CD1c-positive myeloid dendritic cell (primary cell): ENCODE data around the gene PIAS3.
A peak's percentile ranks its signal among the peaks of the same experiment; 100 is the strongest.
"Not testable (repeated sequence)": the region's sequence is repeated elsewhere in the genome, so short reads cannot be mapped to it uniquely, and the experiment has no call there.

Experiments used
- DNase-seq: peaks from one replicate; pipeline ENCODE4 v3.0.0-alpha.2; 2016; ENCODE audit errors: extremely low spot score

Gene PIAS3

DNA sequence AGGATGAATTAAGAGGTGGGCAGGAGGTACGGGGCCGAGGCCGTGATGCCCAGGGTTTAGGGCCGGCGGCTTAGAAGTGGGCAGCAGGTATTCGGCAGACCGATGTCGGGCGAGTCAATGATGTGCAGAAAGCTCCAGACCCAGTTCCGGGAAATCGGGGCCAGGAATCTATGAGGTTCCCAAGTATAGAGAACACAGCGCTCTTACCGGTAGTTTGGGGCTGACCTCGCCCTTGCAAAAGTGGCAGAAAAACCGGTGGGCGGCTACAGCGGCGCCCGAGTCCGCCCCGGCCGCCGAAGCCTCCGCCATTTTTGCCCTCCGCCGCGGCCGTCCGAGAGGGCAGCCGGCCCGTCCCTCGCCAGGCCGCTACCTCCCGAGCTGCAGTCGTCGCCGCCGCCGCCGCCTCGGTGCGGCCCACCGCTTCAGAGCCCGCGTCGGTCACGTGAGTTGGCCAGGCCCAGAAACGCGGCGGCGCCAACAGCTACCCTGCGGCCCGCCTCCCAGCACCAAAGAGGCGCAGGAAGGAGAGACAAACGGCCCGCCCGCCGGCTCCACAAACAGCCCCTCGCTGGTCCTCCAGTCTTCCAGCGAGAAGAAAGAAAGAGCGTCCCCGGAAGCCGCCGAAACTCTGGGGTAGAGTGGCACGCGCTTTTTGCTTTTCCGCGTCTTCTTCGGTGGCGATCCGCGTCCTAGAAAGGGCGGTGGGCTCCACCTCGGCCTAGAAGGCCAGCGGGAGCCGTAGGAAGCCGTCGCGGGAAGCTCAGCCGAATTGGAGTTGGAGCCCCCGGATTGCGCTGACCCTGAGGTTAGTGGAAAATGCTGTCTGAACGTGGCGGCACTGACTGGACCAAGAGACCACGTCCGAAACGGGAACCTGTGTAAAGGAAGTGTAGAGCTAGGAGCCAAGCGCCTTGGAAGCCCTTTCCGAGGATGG is 35.0 kb downstream of the PIAS3 start, which contains the start of the genes POLR3C and RNF115:
TSS of gene POLR3C (plus strand) at position 636 of the 934 bp plus-strand sequence. CDS start 1,577 bp downstream, outside the sequence.
TSS of gene RNF115 (minus strand) at position 531 of the 934 bp plus-strand sequence. CDS start at position 309, 222 bp downstream.
- peak; percentile 86 for DNase-seq

DNA sequence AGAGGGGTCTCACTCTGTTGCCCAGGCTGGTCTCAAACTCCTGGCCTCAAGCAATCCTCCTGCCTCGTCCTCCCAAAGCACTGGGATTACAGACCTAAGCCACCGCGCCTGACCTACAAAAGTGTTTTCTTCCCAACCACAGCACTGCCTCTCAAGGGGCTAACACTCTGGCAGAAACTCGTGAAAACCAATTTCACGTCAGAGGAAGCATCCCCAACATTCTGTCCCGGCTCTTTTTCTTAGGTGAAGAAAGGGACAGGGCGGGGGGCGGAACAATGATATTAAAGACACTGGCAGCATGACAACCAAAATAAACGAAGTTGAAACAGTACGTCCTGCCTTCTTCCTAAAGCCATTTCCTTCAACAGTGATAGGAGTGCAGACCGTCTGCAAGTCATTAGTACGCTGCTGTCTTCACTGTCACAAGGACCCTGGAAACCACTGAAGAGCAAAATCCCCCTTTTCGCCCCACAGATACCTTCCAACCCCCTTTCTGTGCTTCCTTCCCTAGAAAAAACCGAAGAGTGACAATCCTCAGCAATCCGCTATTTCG is 36.0 kb downstream of the PIAS3 start:
- not testable (repeated sequence) for DNase-seq

DNA sequence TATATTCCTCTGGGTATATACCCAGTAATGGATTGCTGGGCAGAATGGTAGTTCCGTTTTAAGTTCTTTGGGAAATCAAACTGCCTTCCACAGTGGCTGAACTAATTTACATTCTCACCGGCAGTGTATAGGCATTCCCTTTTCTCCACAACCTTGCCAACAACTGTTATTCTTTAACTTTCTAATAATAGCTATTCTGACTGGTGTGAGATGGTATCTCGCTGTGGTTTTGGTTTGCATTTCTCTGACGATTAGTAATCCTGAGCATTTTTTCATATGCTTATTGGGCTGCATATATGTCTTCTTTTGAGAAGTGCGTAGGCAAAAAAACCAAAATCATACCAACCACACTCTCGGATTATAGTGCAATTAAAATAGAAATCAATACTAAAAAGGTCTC is 40.8 kb downstream of the PIAS3 start:
- not testable (repeated sequence) for DNase-seq

DNA sequence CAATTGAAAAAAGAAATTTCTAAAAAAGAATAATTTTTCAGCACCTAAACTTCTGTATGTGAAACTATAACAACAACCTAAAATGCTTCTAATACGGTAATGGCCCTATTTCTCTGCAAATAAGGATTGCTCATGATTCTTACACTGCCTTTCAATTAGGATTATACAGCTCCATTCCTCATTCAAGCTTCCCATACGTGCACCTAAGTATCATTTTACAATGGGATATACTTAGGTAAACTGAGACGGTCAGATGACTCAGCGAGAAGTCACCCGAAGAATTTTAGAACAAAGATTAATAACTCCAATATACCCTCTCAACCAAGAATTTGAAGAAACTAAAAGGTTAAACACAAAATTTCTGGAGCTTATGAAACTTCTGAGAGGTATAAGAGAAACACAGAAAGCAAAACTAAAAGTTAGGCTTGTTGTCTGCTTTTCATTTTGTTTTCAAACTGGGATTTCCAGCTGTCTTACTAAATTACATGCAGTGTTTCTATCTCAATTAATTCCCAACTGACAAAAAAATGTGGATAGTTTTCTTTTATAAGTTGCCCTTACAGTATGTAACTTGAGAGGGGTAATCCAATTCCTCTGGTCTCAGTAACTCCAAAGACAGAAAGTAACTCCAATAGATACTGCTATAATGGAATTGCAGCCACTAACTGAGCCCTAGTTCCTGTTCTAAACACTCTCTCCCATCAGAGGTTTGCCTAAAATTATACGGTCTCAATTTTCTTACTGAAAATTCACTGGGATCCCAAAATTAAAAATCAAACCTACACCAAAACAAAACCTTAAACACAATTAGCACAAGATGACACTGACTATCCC is 45.7 kb downstream of the PIAS3 start:
- not testable (repeated sequence) for DNase-seq

DNA sequence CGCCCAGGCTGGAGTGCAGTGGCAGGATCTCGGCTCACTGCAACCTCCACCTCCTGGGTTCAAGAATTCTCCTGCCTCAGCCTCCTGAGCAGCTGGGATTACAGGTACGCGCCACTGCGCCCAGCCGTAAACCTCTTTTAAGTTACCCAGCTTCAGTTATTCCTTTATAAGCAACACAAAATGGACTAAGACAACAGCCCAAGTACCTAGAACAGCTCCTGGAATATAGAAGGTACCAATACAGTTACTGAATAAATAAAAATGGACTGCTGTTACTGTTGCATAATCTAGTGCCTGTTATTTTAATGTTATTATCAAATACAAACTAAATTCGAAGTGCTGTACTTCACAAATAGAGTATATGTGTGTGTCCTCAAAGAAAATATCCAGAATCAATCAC is 52.0 kb downstream of the PIAS3 start:
- no peak for DNase-seq

DNA sequence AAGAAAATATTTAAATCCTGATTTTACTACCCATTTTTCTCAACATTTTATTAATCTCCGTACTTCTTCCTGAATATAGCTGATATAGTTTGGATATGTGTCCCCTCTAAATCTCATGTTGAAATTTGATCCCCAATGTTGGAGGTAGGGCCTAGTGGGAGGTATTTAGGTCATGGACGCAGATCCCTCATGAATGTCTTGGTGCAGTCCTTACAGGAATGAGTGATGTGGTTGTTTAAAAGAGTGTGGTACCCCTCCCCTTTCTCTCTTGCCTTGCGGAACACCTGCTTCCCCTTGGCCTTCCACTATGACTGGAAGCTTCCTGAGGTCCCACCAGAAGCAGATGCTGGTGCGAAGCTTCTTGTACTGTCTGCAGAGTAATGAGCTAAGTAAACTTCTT is 52.5 kb downstream of the PIAS3 start:
- no peak for DNase-seq

DNA sequence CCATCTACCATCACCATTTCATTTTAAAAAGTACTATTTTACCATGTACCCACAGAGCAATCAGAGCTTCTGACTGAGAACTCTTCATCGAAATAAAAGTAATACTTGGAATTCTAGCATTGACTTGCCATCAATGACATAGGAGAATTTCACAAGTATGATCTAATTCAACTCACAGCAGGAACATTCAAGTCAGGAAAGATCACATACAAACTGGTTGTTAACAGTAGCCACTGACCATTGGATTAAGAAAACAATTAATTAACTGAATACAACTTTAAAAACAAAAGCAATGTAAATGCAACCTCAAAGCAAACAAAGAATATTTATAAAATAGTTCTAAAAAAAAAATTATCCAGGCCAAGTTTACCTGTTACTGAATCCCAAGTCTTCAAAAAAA is 53.8 kb downstream of the PIAS3 start:
- DNase-seq = no peak

DNA sequence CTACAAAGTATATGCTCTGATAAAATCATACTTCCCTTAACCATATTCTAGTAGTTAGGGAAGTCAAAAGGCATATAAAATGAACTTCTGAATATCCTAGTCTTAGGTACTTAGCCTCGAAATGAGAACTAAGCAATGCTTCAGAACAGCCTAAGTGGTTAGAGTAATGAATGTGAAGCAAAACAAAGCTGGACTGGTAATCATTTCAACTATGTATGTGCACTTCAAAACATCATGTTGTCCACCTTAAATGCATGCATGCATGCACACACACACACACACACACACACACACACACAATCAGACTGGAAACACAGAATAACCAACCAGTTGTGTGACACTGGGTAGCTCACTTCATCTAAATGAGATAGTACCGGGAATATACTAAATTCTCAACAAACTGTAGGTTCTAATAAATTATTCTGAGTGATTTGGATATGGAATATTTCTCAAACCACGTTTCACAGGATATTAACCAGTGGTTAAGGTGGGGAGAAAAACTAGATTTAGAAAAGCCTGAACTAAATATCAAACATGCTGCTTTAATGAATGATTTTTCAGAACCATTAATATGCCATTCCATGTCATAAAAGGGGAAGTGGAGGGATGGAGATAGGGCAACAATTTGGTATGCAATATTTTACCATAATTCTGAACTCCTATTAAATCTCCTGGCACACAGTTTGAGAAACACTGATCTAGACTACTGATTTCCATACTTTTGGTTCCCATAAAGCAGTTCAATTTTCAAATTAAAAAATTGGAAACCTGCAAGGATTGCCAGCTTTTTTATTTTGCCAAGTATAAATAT is 54.4 kb downstream of the PIAS3 start:
- DNase-seq = peak; percentile 5

DNA sequence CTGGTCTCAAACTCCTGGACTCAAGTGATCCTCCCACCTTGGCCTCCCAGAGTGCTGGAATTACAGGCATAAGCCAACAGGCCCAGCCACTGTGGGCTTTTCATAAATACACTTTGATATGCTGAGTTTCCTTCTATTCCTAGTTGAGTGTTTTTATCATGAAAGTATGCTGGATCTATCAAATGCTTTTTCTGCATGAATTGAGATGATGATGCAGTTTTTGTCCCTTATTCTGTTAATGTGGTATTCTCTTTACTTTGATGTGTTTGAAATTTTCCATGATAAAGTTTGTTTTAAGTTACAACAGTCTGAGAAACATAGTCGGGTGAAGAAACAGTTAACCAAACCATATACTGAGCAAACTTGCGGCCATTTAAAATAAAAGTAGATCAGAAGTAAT is 59.1 kb downstream of the PIAS3 start:
- no peak for DNase-seq
